ENCODE measurements around the gene DENND4A.

GRCh38 chr15:65772930-65773329 lies 19.2 kb downstream of the DENND4A start:
- TF ChIP-seq POLR2A (IDR thresholded peaks at IDR 0.05), result no peak
- no peak for TF ChIP-seq CTCF (IDR thresholded peaks at IDR 0.05)
